Epithelial cell of esophagus (primary cell): ENCODE data around the gene ATG7.

ENCODE experiments used
- DNase-seq: peaks from one replicate; pipeline ENCODE4 v3.0.0; 2010; ENCODE audit warnings: low read depth
- H3K4me3 ChIP-seq: 2 replicates; pipeline ENCODE4 v1.5.1; 2011; ENCODE audit warnings: mild to moderate bottlenecking, low read length, control low read depth
- CTCF ChIP-seq: IDR thresholded peaks from 2 replicates; pipeline ENCODE4 v1.5.1; 2011; ENCODE audit warnings: low read depth, mild to moderate bottlenecking, low read length, control low read depth, inconsistent platforms; ENCODE audit not compliant: insufficient read depth; ENCODE audit errors: missing control alignments

ATG7 gene

GRCh38 chr3:11290743-11291680 lies 18.8 kb downstream of the ATG7 start:
- H3K4me3 ChIP-seq = no peak overlapping the region
- peak; percentile 53 for DNase-seq
- no peak for TF ChIP-seq CTCF

GRCh38 chr3:11291808-11292207 lies 19.6 kb downstream of the ATG7 start:
- no peak for TF ChIP-seq CTCF
- H3K4me3 ChIP-seq = no peak overlapping the region
- DNase-seq = no peak

GRCh38 chr3:11297126-11297525 lies 24.9 kb downstream of the ATG7 start:
- DNase-seq = no peak
- H3K4me3 ChIP-seq = no peak overlapping the region
- TF ChIP-seq CTCF = no peak

GRCh38 chr3:11300970-11301369 lies 28.8 kb downstream of the ATG7 start:
- DNase-seq = no peak
- no peak overlapping the region for H3K4me3 ChIP-seq
- no peak for TF ChIP-seq CTCF

GRCh38 chr3:11302444-11302843 lies 30.2 kb downstream of the ATG7 start:
- no peak overlapping the region for H3K4me3 ChIP-seq
- no peak for TF ChIP-seq CTCF
- no peak for DNase-seq

- TF ChIP-seq CTCF = no peak
- H3K4me3 ChIP-seq = no peak overlapping the region
- no peak for DNase-seq
These were observed 32.0 kb downstream of the ATG7 start for GRCh38 chr3:11304175-11304574.

- TF ChIP-seq CTCF = no peak
- no peak overlapping the region for H3K4me3 ChIP-seq
- DNase-seq = peak; percentile 64
These were observed 33.3 kb downstream of the ATG7 start for GRCh38 chr3:11305509-11305908.
